ES-I3 (cell line): Measurements from ENCODE around the gene FBLN2.
"Not testable (repeated sequence)": the region's sequence is repeated elsewhere in the genome, so short reads cannot be mapped to it uniquely, and the experiment has no call there.

Experiments used
- H3K36me3 ChIP-seq: 2 replicates; pipeline ENCODE4 v1.6.1; 2013; ENCODE audit warnings: mild to moderate bottlenecking, low read length, control low read depth, moderate library complexity; ENCODE audit not compliant: insufficient read depth
- H3K4me1 ChIP-seq: 2 replicates; pipeline ENCODE4 v1.6.1; 2013; ENCODE audit warnings: mild to moderate bottlenecking, control low read depth, low read length; ENCODE audit not compliant: insufficient read depth
- H3K9ac ChIP-seq: 2 replicates; pipeline ENCODE4 v1.6.1; 2013; ENCODE audit warnings: low read depth, mild to moderate bottlenecking, low read length, moderate library complexity
- H3K9me3 ChIP-seq: 2 replicates; pipeline ENCODE4 v1.6.1; 2013; ENCODE audit warnings: mild to moderate bottlenecking, low read length, moderate library complexity; ENCODE audit not compliant: control insufficient read depth, insufficient read depth

FBLN2 gene

DNA sequence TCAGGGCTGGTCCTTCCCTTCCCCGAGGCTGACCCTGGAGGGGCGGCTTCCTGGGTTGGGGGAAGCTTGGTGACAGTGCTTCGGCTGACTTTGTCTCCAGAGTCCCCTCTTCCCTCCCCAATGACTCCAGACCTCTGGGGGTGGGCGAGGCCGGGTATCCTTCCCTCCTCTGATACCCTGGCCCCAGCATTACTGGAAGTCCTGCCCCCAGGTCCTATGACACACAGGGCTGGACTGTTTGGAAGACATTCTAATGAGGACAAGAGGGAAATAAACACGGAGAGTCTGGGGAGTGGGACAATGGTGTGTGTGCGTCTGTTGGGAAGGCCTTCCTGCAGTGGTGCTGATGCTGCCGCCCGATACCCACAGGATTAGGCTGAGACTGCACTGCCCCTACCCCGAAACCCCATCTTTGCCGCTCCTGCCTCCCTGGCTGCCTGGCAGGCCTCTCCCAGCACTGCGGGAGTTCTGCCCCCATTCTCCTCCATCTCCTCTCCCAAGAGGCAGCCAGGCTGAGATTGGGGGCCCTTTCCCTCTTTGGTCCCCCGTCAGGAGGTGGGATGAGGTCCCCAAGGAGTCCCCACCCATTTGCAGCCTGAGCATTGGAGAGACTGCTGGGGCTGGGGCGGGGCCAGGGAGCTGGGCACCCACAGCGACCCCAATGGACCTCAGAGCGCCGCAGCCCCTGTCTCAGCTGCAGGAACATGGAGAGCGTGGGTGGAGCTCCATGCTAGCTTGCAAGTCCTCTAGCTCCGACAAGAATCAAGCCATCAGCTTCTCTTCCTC, 29.7 kb upstream of the FBLN2 start:
- no peaks in the 10 kb centered on the region; the same call in 1 of the 2 replicates for H3K4me1 ChIP-seq
- H3K9me3 ChIP-seq = peaks cover 6% of the 10 kb centered on the region; the same call in 1 of the 2 replicates
- H3K36me3 ChIP-seq = no peaks in the 10 kb centered on the region
- no peak overlapping the region for H3K9ac ChIP-seq

DNA sequence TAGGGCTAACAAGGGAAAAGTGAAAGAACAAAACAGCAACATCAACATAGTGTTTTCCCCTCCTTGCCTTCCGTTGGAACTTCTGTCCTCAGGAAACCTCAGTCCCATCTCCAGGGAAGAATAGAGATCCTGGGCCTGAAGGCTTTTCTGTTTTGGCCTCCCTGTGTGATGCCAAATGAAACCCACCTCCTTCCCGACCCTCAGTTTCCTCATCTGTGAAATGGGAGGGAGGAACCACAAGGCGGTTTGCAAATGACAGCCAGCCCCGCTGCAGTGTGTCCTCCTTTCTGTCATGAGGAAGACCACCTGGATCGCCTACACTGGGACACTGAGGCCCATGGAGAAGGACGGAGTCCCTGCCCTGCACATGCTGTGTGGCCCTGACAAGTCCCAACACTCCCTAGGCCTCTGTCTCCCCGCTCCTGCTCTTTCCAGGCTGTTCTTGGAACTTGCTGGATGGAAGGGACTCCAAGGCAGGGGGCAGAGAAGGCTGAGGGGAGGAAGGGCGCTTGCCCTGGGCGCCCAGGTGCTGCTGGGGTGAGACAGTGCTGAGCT, 28.5 kb upstream of the FBLN2 start:
- Histone ChIP-seq H3K9ac (no peak overlapping the region), H3K4me1 (no peaks in the 10 kb centered on the region; the same call in 1 of the 2 replicates), H3K36me3 (no peaks in the 10 kb centered on the region), H3K9me3 (peaks cover 6% of the 10 kb centered on the region; the same call in 1 of the 2 replicates)

DNA sequence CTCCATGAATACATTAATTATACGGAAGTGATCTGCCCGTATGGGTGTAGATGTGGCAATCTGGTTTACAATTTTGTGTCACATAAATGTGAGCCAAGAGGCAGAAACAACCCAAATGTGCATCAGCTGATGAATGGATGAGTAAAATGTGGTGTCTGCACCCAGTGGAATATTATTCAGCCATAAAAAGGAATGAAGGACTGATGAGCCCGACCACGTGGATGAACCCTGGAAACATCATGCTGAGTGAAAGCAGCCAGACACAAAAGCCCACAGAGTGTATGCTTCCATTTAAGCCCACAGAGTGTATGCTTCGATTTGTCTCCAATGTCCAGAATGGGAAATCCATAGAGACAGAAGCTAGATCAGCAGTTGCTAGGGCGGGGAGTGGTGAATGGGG, 27.6 kb upstream of the FBLN2 start:
- Histone ChIP-seq H3K36me3 (no peaks in the 10 kb centered on the region), H3K9me3 (peaks cover 6% of the 10 kb centered on the region; the same call in 1 of the 2 replicates), H3K4me1 (peaks cover 7% of the 10 kb centered on the region), H3K9ac (no peak overlapping the region)

DNA sequence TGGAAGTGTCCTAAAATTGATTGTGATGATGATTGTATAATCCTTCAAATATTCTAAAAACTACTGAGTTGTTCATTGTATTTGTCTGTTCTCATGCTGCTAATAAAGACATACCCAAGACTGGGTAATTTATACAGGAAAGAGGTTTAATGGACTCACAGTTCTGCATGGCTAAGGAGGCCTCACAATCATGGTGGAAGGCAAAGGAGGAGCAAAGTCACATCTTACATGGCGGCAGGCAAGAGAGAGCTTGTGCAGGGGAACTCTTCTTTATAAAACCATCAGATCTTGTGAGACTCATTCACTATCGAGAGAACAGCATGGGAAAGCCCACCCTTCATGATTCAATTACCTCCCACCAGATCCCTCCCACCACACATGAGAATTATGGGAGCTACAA, 27.2 kb upstream of the FBLN2 start:
- H3K4me1 ChIP-seq = peaks cover 12% of the 10 kb centered on the region
- H3K9me3 ChIP-seq, H3K9ac ChIP-seq, H3K36me3 ChIP-seq: not testable (repeated sequence)

DNA sequence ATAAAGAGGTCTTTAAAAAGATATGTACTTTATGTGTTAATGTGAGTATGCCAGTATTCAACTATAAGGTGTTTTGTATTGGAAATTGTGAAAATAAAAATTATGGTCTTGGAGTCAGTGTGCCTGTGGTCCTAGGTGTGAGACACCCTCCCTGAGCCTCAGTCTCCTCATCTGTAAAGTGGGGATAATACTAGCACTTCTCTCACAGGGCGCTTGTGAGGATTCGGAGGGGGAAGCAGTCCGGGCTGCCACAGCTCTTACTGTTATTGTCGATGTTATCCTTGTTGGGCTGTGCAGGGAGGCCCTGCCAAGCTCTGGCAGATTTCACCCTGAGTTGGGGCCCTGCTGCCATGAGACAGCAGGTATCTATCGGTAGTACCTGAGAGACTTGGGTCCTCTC, 26.7 kb upstream of the FBLN2 start:
- peaks cover 6% of the 10 kb centered on the region; the same call in 1 of the 2 replicates for H3K9me3 ChIP-seq
- H3K36me3 ChIP-seq = no peaks in the 10 kb centered on the region
- H3K4me1 ChIP-seq = peaks cover 12% of the 10 kb centered on the region

DNA sequence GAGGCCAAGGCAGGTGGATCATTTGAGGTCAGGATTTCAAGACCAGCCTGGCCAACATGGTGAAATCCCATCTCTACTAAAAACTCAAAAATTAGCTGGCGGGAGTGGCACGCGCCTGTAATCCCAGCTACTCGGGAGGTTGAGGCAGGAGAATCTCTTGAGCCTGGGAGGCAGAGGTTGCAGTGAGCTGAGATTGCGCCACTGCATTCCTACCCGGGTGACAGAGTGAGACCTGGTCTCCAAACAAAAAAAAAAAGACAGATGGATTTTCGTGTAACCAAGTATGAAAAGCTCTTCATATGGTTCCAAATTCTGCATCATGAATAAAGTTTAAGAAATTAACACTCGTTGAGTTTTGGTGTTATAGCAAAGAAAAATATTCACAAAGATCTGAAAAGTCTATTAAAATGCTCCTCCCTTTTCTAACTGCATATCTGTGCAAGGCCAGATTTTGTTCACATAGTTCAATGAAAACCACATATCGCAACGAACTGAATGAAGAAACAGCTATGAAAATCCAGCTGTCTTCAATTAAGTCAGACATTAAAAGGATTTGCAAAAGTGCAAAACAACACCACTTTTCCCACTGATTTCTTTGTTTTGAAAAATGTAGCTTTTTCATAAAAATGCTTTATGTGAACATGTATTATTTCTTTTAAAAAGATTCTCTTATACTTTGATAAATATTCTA, 23.8 kb upstream of the FBLN2 start:
- H3K36me3 ChIP-seq = no peaks in the 10 kb centered on the region
- no peak overlapping the region for H3K9ac ChIP-seq

More for the DNA sequence above, 26.7 kb upstream of the FBLN2 start:
- H3K9ac ChIP-seq = no peak overlapping the region

DNA sequence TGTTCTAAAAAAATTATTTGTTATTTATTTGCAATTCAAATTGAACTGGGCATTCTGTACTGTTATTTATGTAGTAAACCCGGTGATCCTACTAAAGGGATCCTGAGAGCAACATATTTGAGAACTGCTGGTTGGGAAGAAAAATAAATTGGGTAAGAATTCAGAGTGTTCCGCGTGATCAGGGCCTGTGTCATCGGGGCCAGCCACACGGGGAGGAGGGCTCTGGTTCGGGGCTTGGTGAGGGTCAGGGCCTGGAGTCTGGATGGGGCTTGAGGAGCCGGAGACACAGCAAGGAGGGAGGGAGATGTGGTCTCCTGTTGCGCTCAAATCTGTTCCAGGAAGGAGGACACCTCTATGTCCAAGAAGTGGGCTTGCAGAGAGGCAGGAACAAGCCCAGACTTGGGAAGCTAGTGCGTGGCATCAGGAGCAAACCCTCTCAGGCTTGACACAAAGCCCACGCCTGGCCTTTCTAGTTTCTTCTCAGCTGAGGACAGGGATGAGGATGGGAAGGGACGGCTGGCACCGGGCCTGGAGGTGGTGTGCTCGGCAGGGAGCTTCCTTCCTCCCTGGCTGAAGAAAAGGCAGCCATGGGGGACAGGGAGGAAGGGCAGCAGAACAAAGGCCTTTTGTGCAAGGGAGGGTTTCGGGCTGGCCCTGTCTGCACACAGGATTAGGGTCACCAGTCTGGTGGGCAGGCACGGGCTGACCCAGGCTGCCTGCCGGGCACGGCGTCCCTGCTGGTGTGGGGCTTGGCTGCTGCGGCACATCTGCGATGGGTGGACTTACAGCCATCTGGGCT, 22.9 kb upstream of the FBLN2 start:
- H3K36me3 ChIP-seq = no peaks in the 10 kb centered on the region
- peaks cover 12% of the 10 kb centered on the region for H3K4me1 ChIP-seq
- no peak overlapping the region for H3K9ac ChIP-seq
- peaks cover 6% of the 10 kb centered on the region; the same call in 1 of the 2 replicates for H3K9me3 ChIP-seq

More for the DNA sequence above, 23.8 kb upstream of the FBLN2 start:
- H3K9me3 ChIP-seq = peaks cover 6% of the 10 kb centered on the region; the same call in 1 of the 2 replicates
- peaks cover 12% of the 10 kb centered on the region for H3K4me1 ChIP-seq

DNA sequence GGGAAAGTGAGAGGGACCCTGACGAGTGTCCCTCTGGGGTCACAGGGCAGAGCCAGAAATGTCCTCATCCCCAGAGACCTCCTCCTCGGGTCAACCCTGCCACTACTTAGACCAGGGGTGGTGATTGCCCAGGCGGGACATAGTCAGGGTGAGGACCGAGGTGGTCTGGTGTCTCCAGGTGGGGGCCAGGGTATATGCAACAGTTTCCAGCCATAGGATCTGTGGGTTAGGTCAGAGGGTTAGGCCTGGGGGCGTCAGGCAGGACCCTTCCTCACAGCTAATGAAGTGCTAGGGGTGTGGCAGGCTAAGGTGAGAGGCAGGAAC, 22.3 kb upstream of the FBLN2 start:
- no peaks in the 10 kb centered on the region for H3K36me3 ChIP-seq
- H3K9me3 ChIP-seq = peaks cover 1% of the 10 kb centered on the region; the same call in 1 of the 2 replicates
- H3K9ac ChIP-seq = no peak overlapping the region
- peaks cover 12% of the 10 kb centered on the region for H3K4me1 ChIP-seq

DNA sequence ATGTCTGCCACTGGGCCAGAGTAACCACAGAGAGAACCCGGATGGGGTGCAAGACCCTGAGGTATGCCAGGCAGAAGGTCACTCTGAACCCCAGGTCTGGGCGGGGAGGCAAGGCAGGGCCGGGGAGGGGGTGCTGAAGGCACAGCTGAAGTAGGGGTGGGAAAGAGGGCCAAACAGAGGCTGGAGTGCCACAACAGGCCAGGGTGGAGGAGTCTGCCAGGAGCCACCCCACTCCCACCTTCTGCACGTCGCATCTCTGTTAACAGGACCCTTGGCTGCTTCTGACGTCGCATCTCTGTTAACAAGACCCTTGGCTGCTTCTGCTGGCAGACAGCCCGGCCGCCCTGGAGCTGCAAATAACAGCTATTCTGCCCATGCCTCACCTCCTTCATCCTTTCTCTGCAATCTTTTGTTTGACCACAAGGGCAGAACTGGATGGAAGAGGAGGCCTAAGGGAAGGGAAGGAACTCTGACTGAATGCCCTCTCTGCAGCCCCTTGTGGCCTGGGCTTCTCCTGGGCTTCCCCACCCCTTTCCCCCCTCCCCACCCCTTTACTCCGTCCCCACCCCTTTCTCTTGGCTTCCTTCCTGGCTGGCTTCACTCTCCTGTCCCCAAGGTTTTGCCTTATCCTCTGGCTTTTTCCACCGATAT, 20.6 kb upstream of the FBLN2 start:
- Histone ChIP-seq H3K4me1 (peaks cover 12% of the 10 kb centered on the region), H3K9me3 (no peaks in the 10 kb centered on the region), H3K36me3 (no peaks in the 10 kb centered on the region), H3K9ac (no peak overlapping the region)

DNA sequence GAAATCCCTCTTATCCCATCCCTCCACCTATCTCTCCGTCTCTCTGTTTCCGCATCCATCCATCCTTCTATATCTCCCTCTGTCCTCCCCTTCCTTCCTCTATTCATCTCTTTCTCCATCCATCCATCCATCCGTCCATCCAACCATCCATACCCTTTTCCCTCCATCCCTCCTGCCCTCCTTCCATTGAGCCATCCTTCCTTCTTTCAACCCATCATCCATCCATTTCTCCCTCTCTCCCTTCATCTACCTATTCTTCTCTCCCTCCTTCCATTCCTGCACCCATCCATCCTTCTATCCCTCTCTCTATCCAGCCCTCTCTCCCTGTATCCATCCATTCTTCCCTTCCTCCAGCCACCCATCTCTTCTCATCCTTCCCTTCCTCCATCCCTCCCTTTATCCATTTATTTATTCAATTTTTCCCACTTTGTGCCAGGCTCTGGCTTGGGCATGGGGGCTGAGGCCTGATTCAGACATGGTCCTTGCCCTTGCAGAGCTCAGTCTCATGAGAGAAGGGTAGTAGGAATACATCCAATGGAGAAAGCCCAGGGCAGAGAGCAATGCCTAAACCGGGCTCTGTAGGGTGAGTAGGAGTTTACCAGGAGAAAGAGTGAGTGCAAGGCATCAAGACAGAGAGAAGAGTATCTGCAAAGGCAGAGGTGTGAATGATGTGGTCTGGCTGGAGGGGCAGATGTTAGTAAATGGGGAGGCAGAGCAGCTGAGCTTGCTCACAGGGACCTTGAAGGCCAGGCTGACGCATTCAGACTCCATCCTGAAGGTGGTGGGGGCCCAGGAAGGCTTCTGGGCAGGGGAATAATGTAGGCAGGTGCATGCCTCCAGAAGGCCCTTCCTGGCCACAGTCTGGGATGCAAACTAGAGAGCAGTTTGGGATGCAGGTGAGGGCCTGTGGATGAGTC, 19.5 kb upstream of the FBLN2 start:
- no peaks in the 10 kb centered on the region for H3K36me3 ChIP-seq
- no peaks in the 10 kb centered on the region for H3K9me3 ChIP-seq
- no peak overlapping the region for H3K9ac ChIP-seq
- H3K4me1 ChIP-seq = peaks cover 12% of the 10 kb centered on the region

DNA sequence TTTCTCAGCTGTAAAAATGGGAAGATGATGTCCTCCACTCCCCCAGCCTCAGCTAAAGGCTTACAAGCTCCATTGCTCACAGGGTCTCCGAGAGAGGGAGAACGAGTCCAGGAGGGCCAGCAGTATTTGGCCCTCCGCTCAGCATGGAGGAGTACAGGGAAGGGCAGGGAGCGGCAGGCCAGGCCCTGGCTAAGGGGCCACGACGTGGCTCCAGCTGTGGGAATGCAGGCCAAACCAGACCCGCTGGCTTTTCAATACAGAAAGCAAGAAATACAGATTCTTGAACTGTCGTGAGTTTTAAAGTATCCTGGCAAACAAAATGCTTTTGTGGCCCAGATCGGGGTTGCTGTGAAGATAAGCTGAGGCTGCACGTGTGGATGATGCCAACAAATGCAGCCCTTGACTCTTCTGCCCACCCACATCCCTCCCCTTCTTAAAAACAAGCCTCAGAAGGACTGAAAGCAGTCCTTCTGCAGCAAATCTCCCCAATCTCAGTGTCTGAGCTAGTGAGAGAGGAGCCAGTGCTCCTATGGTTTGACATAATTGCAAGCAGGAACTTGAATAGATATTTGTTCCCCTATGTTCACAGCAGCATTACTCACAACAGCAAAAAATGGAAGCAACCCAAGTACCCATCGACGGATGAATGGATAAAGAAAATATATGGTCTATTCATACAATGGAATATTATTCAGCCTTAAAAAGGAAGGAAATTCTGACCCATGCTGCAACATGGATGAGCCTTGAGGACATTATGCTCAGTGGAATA, 18.5 kb upstream of the FBLN2 start:
- Histone ChIP-seq H3K4me1 (peaks cover 12% of the 10 kb centered on the region), H3K36me3 (no peaks in the 10 kb centered on the region), H3K9ac (no peak overlapping the region), H3K9me3 (no peaks in the 10 kb centered on the region)

DNA sequence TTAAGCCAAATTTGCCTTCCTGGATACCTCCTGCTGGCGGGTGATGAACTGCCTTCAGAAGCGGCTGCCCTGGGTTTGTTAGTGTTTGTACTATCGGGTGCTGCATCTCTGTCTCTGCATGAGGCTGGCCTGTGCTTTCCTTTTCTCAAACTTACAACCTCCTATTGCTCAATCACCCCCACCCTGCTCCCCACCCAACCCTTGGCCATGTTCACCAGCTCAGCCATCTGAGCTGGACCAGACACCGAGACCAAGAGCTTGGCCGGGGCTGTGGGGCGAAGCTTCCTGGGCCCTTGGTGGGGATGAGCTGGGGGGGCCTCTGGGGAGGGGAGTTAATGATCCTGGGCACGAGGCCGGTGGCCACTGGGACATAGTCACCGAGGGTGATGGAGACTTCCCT, 16.8 kb upstream of the FBLN2 start:
- H3K36me3 ChIP-seq = no peaks in the 10 kb centered on the region
- no peak overlapping the region for H3K9ac ChIP-seq
- no peaks in the 10 kb centered on the region for H3K9me3 ChIP-seq
- H3K4me1 ChIP-seq = peaks cover 6% of the 10 kb centered on the region; the same call in 1 of the 2 replicates
